NCI-H524 (cell line): ENCODE results near the gene CEND1.

Experiments
- DNase-seq, 2 experiments: peaks; one replicate each; lab custom pipeline; 2025; lab: John Stamatoyannopoulos, UW

The CEND1 gene

DNA sequence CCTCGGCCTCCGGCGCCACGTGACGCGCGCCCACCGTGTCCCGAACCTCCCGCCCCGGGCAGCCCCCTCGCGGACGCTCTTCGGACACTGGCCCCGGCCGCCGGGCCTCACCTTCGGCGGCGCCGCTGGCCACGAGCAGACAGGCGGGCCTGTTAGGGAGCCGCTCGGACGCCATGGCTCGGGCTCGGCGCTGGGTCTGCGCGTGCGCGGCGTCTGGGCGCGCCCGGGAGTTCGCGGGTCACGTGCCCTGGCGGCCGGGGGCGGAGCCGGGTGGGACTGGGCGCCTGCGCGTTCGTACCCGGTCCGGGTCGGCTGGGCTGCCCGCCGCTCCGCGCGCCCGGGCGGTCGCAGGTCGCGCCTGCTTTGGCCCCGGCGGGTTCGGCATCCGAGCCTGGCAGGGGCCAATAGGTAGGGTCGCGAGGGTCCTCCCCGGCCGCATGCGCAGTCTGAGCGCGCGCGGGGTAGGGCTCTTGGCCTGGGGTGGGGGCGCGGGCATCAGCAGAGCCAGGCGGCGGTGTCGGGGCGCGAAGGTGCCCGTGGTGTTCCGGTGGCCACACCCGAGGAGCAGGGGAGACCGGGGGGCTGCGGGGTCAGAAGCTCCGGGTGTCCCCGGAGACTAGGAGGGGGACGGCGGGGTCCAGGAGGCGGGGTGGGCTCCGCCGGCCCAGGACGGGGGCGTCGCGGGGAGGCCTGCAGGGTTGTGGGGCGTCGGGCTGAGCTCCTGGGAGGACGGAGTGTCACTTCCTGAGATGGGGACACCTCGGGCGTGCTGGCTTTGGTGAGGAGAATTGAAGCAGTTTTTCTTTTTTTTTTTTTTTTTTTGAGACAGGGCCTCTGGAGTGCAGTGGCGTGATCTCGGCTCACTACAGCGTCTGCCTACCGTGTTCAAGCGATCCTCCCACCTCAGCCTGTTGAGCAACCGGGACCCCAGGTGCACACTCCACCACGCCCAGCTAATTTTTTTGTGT, 12.3 kb downstream of the CEND1 start, which contains the start of gene GATD1:
Gene GATD1 (minus strand): TSS at position 200 of the 968 bp plus-strand sequence. CDS start 25 bp downstream, at position 175.
- peak; percentile 50 to 77 for DNase-seq

- DNase-seq = no peak
These were observed 13.2 kb downstream of the CEND1 start for GRCh38 chr11:776561-777287.

- DNase-seq = no peak
These were observed 13.7 kb downstream of the CEND1 start for GRCh38 chr11:776263-776560.

- DNase-seq = no peak
These were observed 14.9 kb downstream of the CEND1 start for GRCh38 chr11:774873-775592.

DNA sequence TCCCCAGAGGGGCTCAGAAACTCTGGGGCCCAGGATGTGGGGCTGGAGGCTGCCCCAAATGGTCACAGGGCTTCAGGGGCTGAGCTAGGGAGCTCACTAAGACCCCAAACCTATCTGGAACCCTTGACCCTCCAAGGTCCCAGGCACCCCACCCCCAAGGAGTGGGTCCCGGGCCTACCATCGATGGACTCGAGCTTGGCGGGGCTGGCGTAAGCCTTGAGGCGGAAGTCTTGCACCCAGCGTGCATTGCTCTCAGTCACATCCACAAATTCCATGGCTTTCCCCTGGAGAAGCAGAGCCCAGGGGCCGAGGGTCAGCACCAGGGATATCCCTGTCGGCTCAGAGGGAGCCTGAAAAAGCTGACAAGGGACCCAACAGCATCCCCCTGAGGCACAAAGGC, 16.1 kb downstream of the CEND1 start:
- no peak for DNase-seq

- no peak for DNase-seq
These were observed 16.5 kb downstream of the CEND1 start for GRCh38 chr11:773425-773824.

DNA sequence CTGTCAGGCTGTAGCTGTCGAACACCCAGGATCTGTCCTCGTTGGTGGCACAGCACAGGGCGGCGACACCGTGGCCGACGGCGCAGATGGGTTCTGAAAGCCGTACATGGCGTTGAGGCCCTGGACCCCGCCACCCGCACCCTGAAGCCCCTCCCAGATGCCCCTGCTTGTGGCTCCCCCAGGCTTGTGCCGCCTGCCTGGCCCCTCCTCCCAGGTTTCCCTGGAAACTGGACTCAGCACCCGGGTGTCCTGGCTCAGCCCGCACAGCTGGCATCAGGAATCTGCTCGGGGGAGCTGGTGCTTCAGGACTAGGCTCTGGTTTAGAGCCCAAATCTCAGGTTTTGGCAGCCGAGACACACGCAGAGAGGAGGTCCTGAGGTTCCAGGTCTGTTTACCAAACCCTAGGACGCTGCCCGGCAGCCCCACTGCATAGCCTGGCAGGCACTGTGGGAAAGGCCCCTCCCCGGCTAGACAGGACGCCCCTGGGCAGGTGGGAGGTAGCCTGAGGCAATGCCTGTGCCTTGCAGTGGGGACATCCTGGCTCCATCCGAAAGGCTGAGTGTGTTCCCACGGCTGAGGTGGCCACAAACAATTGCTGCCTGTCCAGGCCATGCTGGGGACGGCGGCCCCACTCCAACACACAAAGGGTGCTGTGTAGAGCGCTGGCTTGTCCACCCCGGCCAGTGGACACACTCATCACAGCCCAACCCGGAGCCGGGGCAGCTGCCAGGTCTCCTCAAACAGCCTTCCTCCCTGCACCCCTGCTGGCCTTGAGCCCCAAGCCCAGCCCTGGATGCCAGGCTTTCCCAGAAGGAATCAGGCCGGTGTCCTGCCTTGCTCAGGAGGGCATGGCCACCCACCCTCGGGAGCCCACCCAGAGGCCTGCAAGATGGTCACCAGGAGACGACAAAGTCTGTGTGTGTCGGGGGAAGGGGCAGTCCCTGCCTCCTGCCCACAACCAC, 17.2 kb downstream of the CEND1 start:
- DNase-seq = no peak

DNA sequence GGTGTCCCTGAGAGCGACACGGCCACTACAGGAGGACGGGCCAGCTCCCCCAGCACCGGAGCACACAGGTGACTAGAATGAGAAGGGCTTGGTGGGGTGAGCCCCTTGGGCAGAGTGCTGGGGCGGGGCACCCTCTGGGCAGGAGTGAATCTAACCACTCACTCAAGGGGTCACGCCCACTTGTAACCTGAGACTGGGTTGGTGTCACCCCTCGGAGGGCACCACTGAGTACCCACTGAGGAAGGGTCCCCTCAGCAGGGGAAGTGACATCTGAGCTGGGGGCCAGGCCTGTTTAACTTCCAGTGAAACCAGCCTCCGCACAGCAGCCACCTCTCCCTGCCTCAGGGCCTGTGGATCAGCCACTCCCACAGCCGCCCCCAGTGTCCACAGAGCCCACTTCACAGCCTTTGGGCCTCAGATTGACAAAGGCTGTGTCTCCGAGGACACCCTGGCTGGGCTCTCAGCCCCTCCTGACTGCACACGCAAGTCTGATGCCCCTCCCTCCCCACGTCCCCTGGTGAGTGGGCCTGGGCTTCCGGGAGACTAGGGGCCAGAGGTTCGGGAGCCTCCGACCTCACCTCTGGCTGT, 18.2 kb downstream of the CEND1 start:
- DNase-seq = no peak

- no peak for DNase-seq
These were observed 19.0 kb downstream of the CEND1 start for GRCh38 chr11:770642-771616.

- DNase-seq = no peak
These were observed 19.8 kb downstream of the CEND1 start for GRCh38 chr11:769887-770641.

GRCh38 chr11:767238-767637, 22.7 kb downstream of the CEND1 start:
- no peak for DNase-seq

- DNase-seq = no peak
These were observed 23.0 kb downstream of the CEND1 start for GRCh38 chr11:766936-767210.

DNA sequence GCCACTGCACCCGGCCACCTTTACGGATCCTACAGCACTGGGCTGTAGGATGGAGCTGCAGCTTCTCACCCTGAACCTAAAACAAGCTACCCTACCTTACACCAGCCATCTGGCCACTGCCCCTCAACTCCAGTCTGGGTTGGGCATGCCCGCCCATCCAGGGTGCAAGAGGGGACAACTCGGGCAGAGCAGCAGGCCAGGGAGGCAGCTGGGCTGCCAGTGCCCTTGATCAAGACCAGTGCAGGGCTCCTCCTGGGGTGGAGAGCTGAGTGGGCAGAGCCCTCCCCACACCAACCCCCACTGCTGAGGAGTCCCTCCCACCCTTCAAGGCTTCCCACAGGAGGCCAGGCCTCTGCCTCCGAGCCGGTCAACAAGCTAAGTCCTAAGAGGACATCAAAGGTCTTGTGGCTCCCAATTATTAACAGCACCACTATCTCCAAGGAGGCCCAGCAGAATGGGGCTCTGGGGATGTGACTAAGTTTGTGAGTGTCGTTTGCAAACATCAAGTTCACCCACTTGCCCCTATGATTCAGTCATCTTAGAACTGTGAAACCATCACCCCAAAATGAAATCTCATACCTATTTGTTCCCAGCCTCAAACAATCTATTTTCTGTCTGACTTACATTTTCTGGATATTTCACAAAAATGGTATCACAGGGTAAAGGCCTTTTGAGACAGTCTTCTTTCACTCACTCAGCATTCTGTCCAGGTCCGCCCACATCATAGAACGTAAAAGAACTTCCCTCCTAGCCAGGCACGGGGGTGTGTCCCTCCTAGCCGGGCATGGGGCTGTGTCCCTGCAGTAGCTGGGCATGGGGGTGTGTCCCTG, 23.6 kb downstream of the CEND1 start:
- no peak for DNase-seq

DNA sequence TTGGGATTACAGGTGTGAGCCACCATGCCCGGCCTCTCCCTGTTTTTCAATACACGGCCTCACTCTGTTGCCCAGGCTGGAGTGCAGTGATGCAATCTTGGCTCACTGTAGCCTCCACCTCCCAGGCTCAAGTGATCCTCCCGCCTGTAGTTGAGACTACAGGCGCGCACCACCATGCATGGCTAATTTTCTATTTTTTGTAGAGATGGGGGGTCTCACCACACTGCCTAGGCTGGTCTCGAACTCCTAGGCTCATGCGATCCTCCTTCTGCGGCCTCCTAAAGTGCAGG, 24.1 kb downstream of the CEND1 start:
- DNase-seq = no peak

GRCh38 chr11:765025-765801, 24.7 kb downstream of the CEND1 start:
- peak; percentile 53 to 79 for DNase-seq

GRCh38 chr11:764322-765024, 25.4 kb downstream of the CEND1 start:
- DNase-seq = no peak
